ENCODE measurements around the gene SH2D7. TPM values are rescaled to one million over a fixed set of nuclear protein-coding genes. Genes with fewer than 3 reads are reported as not detected.

The SH2D7 gene
- total RNA-seq, 4 donors from 2014 or later: not detected

DNA sequence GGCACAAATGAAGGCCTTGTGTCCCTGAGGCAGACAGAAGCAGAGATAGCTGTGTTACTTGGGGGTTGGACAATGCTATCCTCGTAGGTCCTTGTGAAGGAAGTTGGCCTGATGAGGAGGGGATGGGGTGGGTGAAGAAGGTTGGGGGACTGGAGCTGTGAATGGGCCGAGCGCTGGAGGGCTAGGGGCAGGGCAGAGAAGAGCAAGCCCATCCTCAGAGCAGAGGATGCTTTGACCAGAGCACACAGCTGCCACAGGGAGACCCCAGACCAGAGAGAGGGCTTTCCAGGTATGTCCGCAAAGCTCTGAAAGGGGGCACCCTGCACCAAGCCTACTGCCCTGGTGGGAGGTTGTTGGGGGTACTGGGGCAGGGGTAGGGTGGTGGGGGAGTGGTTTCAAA, 9.2 kb upstream of the SH2D7 start:
- Histone ChIP-seq H3K4me1 (peaks cover 0 to 3% of the 10 kb centered on the region in 2 donors), H3K4me3 (replicated peaks in 1 of 3) (no peak overlapping the region), H3K9me3 (no peaks in the 10 kb centered on the region), H3K27ac (no peak overlapping the region), H3K27me3 (no peaks in the 10 kb centered on the region), H3K36me3 (no peaks in the 10 kb centered on the region)
- 90 to 93% methylated on average over 4 of the region's 4 CpGs for WGBS, 2 donors
- no peak for TF ChIP-seq POLR2A (IDR thresholded peaks at IDR 0.05)
- TF ChIP-seq, protein P1, sequence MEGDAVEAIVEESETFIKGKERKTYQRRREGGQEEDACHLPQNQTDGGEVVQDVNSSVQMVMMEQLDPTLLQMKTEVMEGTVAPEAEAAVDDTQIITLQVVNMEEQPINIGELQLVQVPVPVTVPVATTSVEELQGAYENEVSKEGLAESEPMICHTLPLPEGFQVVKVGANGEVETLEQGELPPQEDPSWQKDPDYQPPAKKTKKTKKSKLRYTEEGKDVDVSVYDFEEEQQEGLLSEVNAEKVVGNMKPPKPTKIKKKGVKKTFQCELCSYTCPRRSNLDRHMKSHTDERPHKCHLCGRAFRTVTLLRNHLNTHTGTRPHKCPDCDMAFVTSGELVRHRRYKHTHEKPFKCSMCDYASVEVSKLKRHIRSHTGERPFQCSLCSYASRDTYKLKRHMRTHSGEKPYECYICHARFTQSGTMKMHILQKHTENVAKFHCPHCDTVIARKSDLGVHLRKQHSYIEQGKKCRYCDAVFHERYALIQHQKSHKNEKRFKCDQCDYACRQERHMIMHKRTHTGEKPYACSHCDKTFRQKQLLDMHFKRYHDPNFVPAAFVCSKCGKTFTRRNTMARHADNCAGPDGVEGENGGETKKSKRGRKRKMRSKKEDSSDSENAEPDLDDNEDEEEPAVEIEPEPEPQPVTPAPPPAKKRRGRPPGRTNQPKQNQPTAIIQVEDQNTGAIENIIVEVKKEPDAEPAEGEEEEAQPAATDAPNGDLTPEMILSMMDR (IDR thresholded peaks at IDR 0.05): no peak
- no peak for DNase-seq
- intact Hi-C loops (cut with DNase I): no loop called here

GRCh38 chr15:78083687-78084448, 8.5 kb upstream of the SH2D7 start:
- Histone ChIP-seq H3K9me3 (no peaks in the 10 kb centered on the region), H3K4me3 (replicated peaks in 1 of 3) (no peak overlapping the region), H3K4me1 (peaks cover 0 to 3% of the 10 kb centered on the region in 2 donors), H3K36me3 (no peaks in the 10 kb centered on the region), H3K27ac (no peak overlapping the region), H3K27me3 (no peaks in the 10 kb centered on the region)
- 90 to 100% methylated on average over 3 to 6 of the region's 6 CpGs for WGBS, 2 donors
- no peak for DNase-seq
- TF ChIP-seq, protein P1 (IDR thresholded peaks at IDR 0.05): no peak
- TF ChIP-seq POLR2A (IDR thresholded peaks at IDR 0.05): no peak
- intact Hi-C loops (cut with DNase I): no loop called here

DNA sequence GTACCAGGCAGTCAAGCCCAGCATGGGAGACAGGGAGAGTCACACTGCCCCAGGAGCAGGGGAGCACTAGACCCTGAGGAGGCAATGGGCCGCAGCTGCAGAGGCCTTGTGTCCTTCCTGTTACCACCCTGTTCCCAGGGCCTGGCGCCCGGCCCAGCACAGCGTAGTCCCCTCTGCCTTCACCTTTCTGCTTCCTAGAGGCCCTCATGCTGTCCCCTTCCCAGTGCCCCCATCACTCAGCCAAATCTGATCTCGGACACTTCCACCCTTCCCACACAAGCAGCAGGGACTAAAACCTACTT, 8.0 kb upstream of the SH2D7 start:
- no peak for DNase-seq
- 62 to 72% methylated on average over 5 of the region's 5 CpGs for WGBS, 2 donors
- intact Hi-C loops (cut with DNase I): no loop called here
- no peak overlapping the region for H3K27ac ChIP-seq
- H3K27me3 ChIP-seq: no peaks in the 10 kb centered on the region
- no peaks in the 10 kb centered on the region for H3K36me3 ChIP-seq
- no peak for TF ChIP-seq POLR2A (IDR thresholded peaks at IDR 0.05)
- TF ChIP-seq, protein P1 (IDR thresholded peaks at IDR 0.05): no peak
- peaks cover 0 to 3% of the 10 kb centered on the region in 2 donors for H3K4me1 ChIP-seq
- H3K9me3 ChIP-seq: no peaks in the 10 kb centered on the region
- H3K4me3 ChIP-seq (replicated peaks in 1 of 3): no peak overlapping the region

- WGBS, 2 donors: 74 to 79% methylated on average over 1 of the region's 1 CpG
- no peak overlapping the region for H3K4me3 ChIP-seq (replicated peaks in 1 of 3)
- intact Hi-C loops (cut with DNase I): no loop called here
- DNase-seq: no peak
- no peak for TF ChIP-seq POLR2A (IDR thresholded peaks at IDR 0.05)
- TF ChIP-seq, protein P1 (IDR thresholded peaks at IDR 0.05): no peak
- no peaks in the 10 kb centered on the region for H3K36me3 ChIP-seq
- no peaks in the 10 kb centered on the region for H3K9me3 ChIP-seq
- H3K27me3 ChIP-seq: no peaks in the 10 kb centered on the region
- H3K27ac ChIP-seq: no peak overlapping the region
- H3K4me1 ChIP-seq: peaks cover 0 to 3% of the 10 kb centered on the region in 2 donors
These were observed 6.4 kb upstream of the SH2D7 start for GRCh38 chr15:78085928-78086327.

GRCh38 chr15:78087951-78088772, 4.2 kb upstream of the SH2D7 start:
- Histone ChIP-seq H3K27ac (no peak overlapping the region), H3K4me3 (replicated peaks in 1 of 3) (no peak overlapping the region), H3K4me1 (peaks cover 0 to 14% of the 10 kb centered on the region in 2 donors), H3K36me3 (no peaks in the 10 kb centered on the region), H3K27me3 (no peaks in the 10 kb centered on the region), H3K9me3 (no peaks in the 10 kb centered on the region)
- 88 to 89% methylated on average over 12 of the region's 12 CpGs for WGBS, 2 donors
- TF ChIP-seq POLR2A (IDR thresholded peaks at IDR 0.05): no peak
- TF ChIP-seq, protein P1 (IDR thresholded peaks at IDR 0.05): no peak
- intact Hi-C loops (cut with DNase I): no loop called here
- DNase-seq: no peak
